Measurements from ENCODE around the gene HOXC4. TPM values are rescaled to one million over a fixed set of nuclear protein-coding genes. Genes with fewer than 3 reads are reported as not detected.

The HOXC4 gene
- total RNA-seq, 1 donor from 2014 or later: 67.4 TPM

- Mint-ChIP-seq H3K27ac (peak overlapping the region; percentile 98), H3K4me3 (peak overlapping the region; percentile 81), H3K27me3 (ENCODE audit: low read depth) (peaks cover 9% of the 10 kb centered on the region), H3K36me3 (no peaks in the 10 kb centered on the region), H3K9me3 (no peaks in the 10 kb centered on the region), H3K4me1 (peaks cover 84% of the 10 kb centered on the region)
- peak in 1 of 2 experiments; percentile 51 for DNase-seq (ENCODE audit: low spot score in 2 of 2, unreplicated experiment in 2 of 2)
- no peak for TF ChIP-seq CTCF (IDR thresholded peaks at IDR 0.05; ENCODE audit: unreplicated experiment)
Measured at GRCh38 chr12:54037360-54038283, 16.0 kb upstream of the HOXC4 start.

- peaks cover 9% of the 10 kb centered on the region for H3K27me3 Mint-ChIP-seq (ENCODE audit: low read depth)
- DNase-seq (ENCODE audit: low spot score in 2 of 2, unreplicated experiment in 2 of 2): no peak
- H3K4me1 Mint-ChIP-seq: peaks cover 88% of the 10 kb centered on the region
- peak overlapping the region; percentile 81 for H3K4me3 Mint-ChIP-seq
- TF ChIP-seq CTCF (IDR thresholded peaks at IDR 0.05; ENCODE audit: unreplicated experiment): no peak
- peak overlapping the region; percentile 98 for H3K27ac Mint-ChIP-seq
- H3K36me3 Mint-ChIP-seq: no peaks in the 10 kb centered on the region
- H3K9me3 Mint-ChIP-seq: no peaks in the 10 kb centered on the region
Measured at GRCh38 chr12:54038284-54038870, 15.3 kb upstream of the HOXC4 start.

GRCh38 chr12:54038871-54039414, 14.7 kb upstream of the HOXC4 start:
- H3K4me3 Mint-ChIP-seq: peak overlapping the region; percentile 81
- no peak for TF ChIP-seq CTCF (IDR thresholded peaks at IDR 0.05; ENCODE audit: unreplicated experiment)
- H3K27me3 Mint-ChIP-seq (ENCODE audit: low read depth): peaks cover 9% of the 10 kb centered on the region
- H3K4me1 Mint-ChIP-seq: peaks cover 91% of the 10 kb centered on the region
- H3K27ac Mint-ChIP-seq: peak overlapping the region; percentile 98
- DNase-seq (ENCODE audit: low spot score in 2 of 2, unreplicated experiment in 2 of 2): peak in 1 of 2 experiments; percentile 47
- H3K36me3 Mint-ChIP-seq: no peaks in the 10 kb centered on the region
- H3K9me3 Mint-ChIP-seq: no peaks in the 10 kb centered on the region

- Mint-ChIP-seq H3K27ac (peak overlapping the region; percentile 98), H3K36me3 (no peaks in the 10 kb centered on the region), H3K9me3 (no peaks in the 10 kb centered on the region), H3K4me3 (peak overlapping the region; percentile 81), H3K4me1 (peaks cover 93% of the 10 kb centered on the region), H3K27me3 (ENCODE audit: low read depth) (peaks cover 7% of the 10 kb centered on the region)
- no peak for TF ChIP-seq CTCF (IDR thresholded peaks at IDR 0.05; ENCODE audit: unreplicated experiment)
- peak in 1 of 2 experiments; percentile 45 for DNase-seq (ENCODE audit: low spot score in 2 of 2, unreplicated experiment in 2 of 2)
Measured at GRCh38 chr12:54039417-54040147, 14.1 kb upstream of the HOXC4 start.

GRCh38 chr12:54040148-54040494, 13.5 kb upstream of the HOXC4 start:
- DNase-seq (ENCODE audit: low spot score in 2 of 2, unreplicated experiment in 2 of 2): peak in 1 of 2 experiments; percentile 67
- TF ChIP-seq CTCF (IDR thresholded peaks at IDR 0.05; ENCODE audit: unreplicated experiment): no peak
- Mint-ChIP-seq H3K9me3 (no peaks in the 10 kb centered on the region), H3K27me3 (ENCODE audit: low read depth) (peaks cover 6% of the 10 kb centered on the region), H3K4me3 (peak overlapping the region; percentile 81), H3K27ac (peak overlapping the region; percentile 98), H3K36me3 (no peaks in the 10 kb centered on the region), H3K4me1 (peaks cover 93% of the 10 kb centered on the region)

Data from mesothelial cell of epicardium (in vitro differentiated cells).